Epithelial cell of esophagus (primary cell): ENCODE measurements around the gene HBS1L.
A peak's percentile ranks its signal among the peaks of the same experiment; 100 is the strongest.
"Not testable (repeated sequence)": the region's sequence is repeated elsewhere in the genome, so short reads cannot be mapped to it uniquely, and the experiment has no call there.

Experiments
- DNase-seq: peaks from one replicate; pipeline ENCODE4 v3.0.0; 2010; ENCODE audit warnings: low read depth
- H3K4me3 ChIP-seq: 2 replicates; pipeline ENCODE4 v1.5.1; 2011; ENCODE audit warnings: mild to moderate bottlenecking, low read length, control low read depth
- TF ChIP-seq, protein P1 (sequence below): IDR thresholded peaks from 2 replicates; pipeline ENCODE4 v1.5.1; 2011; ENCODE audit warnings: low read depth, mild to moderate bottlenecking, low read length, control low read depth, inconsistent platforms; ENCODE audit not compliant: insufficient read depth; ENCODE audit errors: missing control alignments

Gene HBS1L

DNA sequence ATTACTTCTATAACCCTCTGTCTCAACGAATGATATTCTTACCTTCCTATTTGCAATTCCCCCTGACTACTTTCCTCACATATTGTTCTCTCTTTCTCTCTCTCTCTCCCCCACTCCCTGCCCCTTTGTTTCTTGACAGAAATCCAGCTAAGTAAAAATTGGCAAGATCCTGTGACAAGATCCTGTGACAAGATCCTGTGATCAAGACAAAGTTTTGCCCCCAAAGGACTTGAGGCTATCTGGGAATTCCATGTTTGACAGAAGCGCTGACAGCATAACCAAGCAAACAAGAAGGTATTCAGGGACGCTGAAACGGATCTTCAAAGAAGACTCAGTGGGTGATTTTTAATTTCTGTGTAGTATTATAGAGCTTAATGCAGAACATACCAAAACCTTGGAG is 5.5 kb upstream of the HBS1L start:
- no peak overlapping the region for H3K4me3 ChIP-seq
- no peak for DNase-seq
- TF ChIP-seq, protein P1, sequence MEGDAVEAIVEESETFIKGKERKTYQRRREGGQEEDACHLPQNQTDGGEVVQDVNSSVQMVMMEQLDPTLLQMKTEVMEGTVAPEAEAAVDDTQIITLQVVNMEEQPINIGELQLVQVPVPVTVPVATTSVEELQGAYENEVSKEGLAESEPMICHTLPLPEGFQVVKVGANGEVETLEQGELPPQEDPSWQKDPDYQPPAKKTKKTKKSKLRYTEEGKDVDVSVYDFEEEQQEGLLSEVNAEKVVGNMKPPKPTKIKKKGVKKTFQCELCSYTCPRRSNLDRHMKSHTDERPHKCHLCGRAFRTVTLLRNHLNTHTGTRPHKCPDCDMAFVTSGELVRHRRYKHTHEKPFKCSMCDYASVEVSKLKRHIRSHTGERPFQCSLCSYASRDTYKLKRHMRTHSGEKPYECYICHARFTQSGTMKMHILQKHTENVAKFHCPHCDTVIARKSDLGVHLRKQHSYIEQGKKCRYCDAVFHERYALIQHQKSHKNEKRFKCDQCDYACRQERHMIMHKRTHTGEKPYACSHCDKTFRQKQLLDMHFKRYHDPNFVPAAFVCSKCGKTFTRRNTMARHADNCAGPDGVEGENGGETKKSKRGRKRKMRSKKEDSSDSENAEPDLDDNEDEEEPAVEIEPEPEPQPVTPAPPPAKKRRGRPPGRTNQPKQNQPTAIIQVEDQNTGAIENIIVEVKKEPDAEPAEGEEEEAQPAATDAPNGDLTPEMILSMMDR: no peak

DNA sequence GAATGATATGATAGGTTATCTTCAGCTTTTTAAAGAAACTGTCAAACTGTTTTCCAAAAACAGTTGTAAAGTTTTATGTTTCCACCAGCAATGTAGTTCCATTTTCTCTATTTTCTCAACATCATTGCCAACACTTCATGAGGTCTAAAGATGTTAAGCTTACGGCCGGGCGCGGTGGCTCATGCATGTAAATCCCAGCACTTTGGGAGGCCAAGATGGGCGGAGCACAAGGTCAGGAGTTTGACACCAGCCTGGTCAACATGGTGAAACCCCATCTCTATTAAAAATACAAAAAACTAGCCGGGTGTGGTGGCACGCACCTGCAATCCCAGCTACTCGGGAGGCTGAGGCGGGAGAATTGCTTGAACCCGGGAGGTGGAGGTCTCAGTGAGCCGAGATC is 3.7 kb upstream of the HBS1L start:
- H3K4me3 ChIP-seq, DNase-seq: not testable (repeated sequence)

DNA sequence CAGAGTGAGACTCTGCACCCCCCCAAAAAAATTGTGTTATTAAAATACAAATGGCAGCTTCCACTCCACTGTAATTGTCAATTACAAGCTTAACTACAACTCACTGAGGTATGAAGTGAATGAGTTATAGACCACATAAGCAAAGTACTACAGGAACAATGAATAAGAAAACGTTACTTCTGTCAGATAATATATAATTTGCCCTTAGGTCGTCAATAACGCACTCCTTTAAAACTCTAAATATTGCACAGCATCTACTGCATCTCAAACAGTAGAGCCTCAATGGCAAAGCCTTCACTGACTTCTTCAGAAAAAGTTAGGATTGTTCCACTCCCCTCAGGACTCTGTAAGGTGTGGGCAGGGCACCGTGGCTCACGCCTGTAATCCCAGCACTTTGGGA is 2.0 kb upstream of the HBS1L start:
- H3K4me3 ChIP-seq: no peak overlapping the region
- DNase-seq: no peak
- TF ChIP-seq, protein P1: no peak

DNA sequence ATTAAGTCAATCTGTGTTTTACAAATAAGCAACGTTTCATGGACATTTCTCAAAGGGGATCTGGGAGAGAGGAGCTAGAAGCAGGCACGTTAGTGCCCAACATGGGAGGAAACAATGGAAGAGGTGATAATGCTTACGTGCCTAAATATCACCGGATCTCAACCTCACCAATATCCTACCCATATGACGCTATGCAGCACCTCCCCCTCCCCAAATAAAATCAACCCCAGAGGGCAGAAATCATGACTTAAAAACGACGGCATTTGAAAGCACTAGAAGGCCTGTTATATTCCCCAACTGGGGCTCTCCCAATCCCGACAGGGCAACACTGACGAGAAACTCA is 425 bp downstream of the HBS1L start:
- no peak for DNase-seq
- TF ChIP-seq, protein P1: no peak

DNA sequence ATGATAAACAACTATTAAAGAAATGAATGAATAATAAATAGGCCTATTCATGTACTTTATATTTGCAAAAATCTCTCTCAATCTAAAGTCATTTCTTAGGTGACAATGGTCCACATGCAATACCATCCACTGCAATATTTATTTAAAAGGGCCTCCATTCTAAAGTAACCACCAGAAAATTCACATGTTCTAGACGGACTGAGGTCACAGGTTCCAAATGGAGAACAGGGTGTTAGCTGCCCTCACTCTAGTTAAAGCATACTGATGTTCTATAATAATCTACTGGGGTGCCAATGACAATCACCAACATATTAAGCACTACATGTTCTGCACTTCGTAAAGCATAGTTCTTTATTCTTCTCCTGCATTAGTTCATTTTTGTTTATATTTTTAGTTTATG is 1.2 kb downstream of the HBS1L start:
- TF ChIP-seq, protein P1: no peak
- peak overlapping the region; percentile 99 for H3K4me3 ChIP-seq
- DNase-seq: no peak

More for the DNA sequence above, 425 bp downstream of the HBS1L start:
- H3K4me3 ChIP-seq: peak overlapping the region; percentile 99

DNA sequence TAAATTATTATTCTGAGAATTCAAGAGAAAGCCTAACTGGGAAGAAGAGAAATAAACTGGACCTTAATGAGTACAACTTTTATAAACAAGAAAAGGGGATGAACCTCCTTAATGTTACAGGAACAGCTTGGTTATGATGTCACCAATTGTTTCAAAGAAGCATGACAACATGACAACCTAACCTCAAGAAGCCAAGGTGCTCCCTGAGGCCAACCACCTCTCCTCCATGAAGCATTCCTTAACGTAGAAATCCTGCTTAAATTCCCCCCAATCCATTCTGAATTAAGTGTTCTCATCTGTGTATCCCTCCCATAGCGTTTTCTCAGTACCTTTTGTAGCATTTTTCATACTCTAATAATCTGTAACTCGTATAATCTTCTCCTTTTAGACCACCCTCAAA is 1.7 kb downstream of the HBS1L start:
- DNase-seq: peak; percentile 19
- TF ChIP-seq, protein P1: no peak
- H3K4me3 ChIP-seq: peak overlapping the region; percentile 99

DNA sequence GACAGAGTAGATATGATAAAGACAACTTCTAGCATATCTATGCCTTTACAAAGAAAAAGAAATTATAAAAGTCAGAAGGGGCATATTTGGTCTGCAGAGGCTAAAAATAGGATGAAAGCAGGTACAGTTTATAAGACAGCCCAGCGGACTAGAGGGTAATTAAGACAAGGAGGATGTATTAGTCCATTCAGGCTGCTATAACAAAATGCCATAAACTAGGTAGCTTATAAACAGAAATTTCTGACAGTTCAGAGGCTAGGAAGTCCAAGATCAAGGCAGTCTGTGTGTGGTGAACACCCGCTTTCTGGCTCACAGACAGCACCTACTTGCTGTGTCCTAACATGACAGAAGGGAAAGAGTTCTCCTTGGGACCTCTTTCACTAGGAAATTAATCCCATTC is 5.7 kb downstream of the HBS1L start:
- DNase-seq: no peak
- TF ChIP-seq, protein P1: no peak
- no peak overlapping the region for H3K4me3 ChIP-seq

DNA sequence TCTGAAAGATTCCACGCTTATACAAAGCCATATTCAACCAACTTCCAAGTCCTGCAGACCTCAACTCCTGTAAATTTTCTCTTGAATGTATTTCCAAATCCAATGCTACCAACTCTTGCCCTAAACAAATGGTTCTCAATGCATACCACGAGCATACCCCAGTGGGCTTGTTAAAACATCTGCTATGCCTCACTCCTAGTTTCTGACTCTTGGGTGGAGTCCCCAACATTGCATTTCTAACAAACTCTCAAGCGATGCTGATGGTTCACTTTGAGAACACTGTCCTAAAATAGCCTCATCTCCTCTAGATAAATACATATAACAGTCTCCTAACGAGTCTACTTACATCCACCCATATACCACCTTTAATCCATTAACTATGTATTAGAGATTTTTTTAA is 7.3 kb downstream of the HBS1L start:
- DNase-seq: no peak
- TF ChIP-seq, protein P1: no peak
- H3K4me3 ChIP-seq: no peak overlapping the region
